ENCODE results near the gene TRUB1.

GRCh38 chr10:114940735-114941134 is 2.7 kb downstream of the TRUB1 start:
- TF ChIP-seq CTCF (IDR thresholded peaks at IDR 0.05) = no peak; the same call in 1 of the 2 replicates
- no peak for TF ChIP-seq REST (IDR thresholded peaks at IDR 0.05; ENCODE audit: insufficient read depth in 1 of 2, low read depth in 2 of 2, low read length in 1 of 2)
- TF ChIP-seq POLR2AphosphoS5 (IDR thresholded peaks at IDR 0.05; ENCODE audit: low read depth, low read length) = no peak
- TF ChIP-seq SIN3A (IDR thresholded peaks at IDR 0.05; ENCODE audit: borderline replicate concordance, insufficient read depth, low read depth, low read length) = no peak
- no peak for TF ChIP-seq TCF7L2 (IDR thresholded peaks at IDR 0.05; ENCODE audit: low read depth, low read length)

Measured in Panc1 (cell line).